KMS-11 (cell line): ENCODE data around the gene ABLIM2.

Experiments
- H2AFZ ChIP-seq: fragments of 200-600 bp; sonication (generic); 2 replicates; pipeline ENCODE4 v1.6.1; 2016; ENCODE audit warnings: antibody characterized with exemption, mixed run types, low read depth
- H3K27ac ChIP-seq: fragments of 200-600 bp; sonication (generic); 2 replicates; pipeline ENCODE4 v1.6.1; 2016; ENCODE audit warnings: mild to moderate bottlenecking, mixed run types
- H3K27me3 ChIP-seq: fragments of 200-600 bp; sonication (generic); 2 replicates; pipeline ENCODE4 v1.6.1; 2017; ENCODE audit warnings: mild to moderate bottlenecking, low read depth, mixed run types, moderate library complexity; ENCODE audit not compliant: insufficient read depth
- H3K36me3 ChIP-seq: fragments of 200-600 bp; sonication (generic); 2 replicates; pipeline ENCODE4 v1.6.1; 2017; ENCODE audit warnings: mild to moderate bottlenecking, mixed run types; ENCODE audit not compliant: insufficient read depth
- H3K4me1 ChIP-seq: fragments of 200-600 bp; sonication (generic); 2 replicates; pipeline ENCODE4 v1.6.1; 2016; ENCODE audit warnings: mild to moderate bottlenecking, low read depth, mixed run types; ENCODE audit not compliant: poor library complexity, severe bottlenecking
- H3K4me2 ChIP-seq: fragments of 200-600 bp; sonication (generic); 2 replicates; pipeline ENCODE4 v1.7.0; 2016; ENCODE audit warnings: mild to moderate bottlenecking, mixed run types
- H3K4me3 ChIP-seq: fragments of 200-600 bp; sonication (generic); IDR thresholded peaks from 2 replicates; pipeline ENCODE4 v1.6.1; 2017; ENCODE audit warnings: low read depth, low read length, mixed read lengths; ENCODE audit not compliant: insufficient read depth
- H3K79me2 ChIP-seq: fragments of 200-600 bp; sonication (generic); 2 replicates; pipeline ENCODE4 v1.6.1; 2016; ENCODE audit warnings: low read depth, mixed run types; ENCODE audit not compliant: insufficient read depth
- H3K9ac ChIP-seq: fragments of 200-600 bp; sonication (generic); 2 replicates; pipeline ENCODE4 v1.6.1; 2016; ENCODE audit warnings: mild to moderate bottlenecking, mixed run types
- H4K20me1 ChIP-seq: fragments of 200-600 bp; sonication (generic); 2 replicates; pipeline ENCODE4 v1.6.1; 2016; ENCODE audit warnings: mild to moderate bottlenecking, mixed run types; ENCODE audit not compliant: insufficient read depth
- TF ChIP-seq, protein P1 (sequence below): fragments of 200-600 bp; sonication (generic); conservative IDR thresholded peaks from 2 replicates; pipeline ENCODE4 v1.6.1; 2017; ENCODE audit warnings: low read depth, mild to moderate bottlenecking, antibody characterized with exemption, low read length, moderate library complexity, mixed read lengths

ABLIM2 gene

DNA sequence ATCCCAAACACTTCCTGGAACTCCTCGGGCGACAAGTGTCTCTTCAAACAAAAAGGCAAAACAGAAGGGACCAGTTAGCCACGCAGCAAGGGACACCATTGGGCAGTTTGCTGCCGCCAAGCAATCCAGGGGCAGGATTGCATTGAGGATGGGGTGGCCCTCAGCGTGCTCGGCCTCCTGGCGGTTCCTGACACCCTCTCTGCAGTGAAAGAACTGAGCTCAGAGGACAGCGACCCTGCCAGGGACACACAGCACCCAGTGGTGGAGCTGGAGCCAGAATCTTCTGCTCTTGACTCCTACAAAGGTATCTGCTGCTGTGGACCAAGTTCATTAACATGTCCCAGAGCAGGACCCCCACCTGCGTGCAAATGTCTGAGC, 191.6 kb downstream of the ABLIM2 start:
- TF ChIP-seq, protein P1, sequence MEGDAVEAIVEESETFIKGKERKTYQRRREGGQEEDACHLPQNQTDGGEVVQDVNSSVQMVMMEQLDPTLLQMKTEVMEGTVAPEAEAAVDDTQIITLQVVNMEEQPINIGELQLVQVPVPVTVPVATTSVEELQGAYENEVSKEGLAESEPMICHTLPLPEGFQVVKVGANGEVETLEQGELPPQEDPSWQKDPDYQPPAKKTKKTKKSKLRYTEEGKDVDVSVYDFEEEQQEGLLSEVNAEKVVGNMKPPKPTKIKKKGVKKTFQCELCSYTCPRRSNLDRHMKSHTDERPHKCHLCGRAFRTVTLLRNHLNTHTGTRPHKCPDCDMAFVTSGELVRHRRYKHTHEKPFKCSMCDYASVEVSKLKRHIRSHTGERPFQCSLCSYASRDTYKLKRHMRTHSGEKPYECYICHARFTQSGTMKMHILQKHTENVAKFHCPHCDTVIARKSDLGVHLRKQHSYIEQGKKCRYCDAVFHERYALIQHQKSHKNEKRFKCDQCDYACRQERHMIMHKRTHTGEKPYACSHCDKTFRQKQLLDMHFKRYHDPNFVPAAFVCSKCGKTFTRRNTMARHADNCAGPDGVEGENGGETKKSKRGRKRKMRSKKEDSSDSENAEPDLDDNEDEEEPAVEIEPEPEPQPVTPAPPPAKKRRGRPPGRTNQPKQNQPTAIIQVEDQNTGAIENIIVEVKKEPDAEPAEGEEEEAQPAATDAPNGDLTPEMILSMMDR: no peak
- Histone ChIP-seq H4K20me1 (no peaks in the 10 kb centered on the region), H3K79me2 (no peaks in the 10 kb centered on the region), H3K9ac (no peak overlapping the region), H3K27ac (no peak overlapping the region), H3K36me3 (no peaks in the 10 kb centered on the region), H3K4me2 (no peak overlapping the region), H2AFZ (no peak overlapping the region), H3K4me1 (no peaks in the 10 kb centered on the region), H3K4me3 (no peak overlapping the region), H3K27me3 (no peaks in the 10 kb centered on the region)

DNA sequence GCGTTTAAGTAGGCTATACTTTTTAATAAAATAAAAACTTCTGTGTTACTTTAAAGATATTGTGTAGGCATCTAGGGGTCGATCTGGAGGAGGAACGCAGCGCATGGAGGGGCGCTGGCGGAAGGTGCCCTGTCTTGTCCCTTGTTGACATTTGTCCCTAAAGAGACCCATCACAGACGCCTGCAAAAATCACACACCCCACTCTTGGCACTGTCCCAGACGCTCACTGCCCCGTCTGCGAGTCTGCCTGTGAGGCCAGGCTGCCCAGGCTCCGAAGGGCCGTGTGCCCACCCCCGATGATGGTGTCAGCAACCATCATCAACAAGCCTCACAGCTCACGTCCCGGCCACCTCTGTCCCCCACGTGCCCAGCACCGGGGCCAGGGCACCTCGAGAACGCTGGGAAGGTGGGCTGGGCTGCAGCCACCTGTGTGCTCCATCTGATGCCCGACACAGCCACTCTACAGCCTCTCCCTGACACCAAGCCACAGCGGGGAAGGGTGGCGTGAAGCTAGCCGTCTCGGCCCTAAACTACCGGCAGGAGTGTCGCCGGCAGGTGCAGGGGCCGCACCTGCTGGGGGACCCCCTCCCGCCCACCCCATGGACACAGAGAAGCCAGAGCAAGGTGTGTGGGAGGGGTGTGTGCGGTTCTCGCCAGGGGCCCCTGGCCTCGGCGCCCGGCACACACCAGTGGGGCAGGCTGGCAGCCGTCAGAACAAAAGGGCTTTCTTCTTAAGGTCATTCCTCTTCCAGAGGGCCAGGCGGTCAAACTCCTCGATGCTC, 192.1 kb downstream of the ABLIM2 start:
- TF ChIP-seq, protein P1: no peak
- Histone ChIP-seq H3K27me3 (no peaks in the 10 kb centered on the region), H3K4me3 (no peak overlapping the region), H3K9ac (no peak overlapping the region), H3K4me2 (no peak overlapping the region), H3K4me1 (no peaks in the 10 kb centered on the region), H3K36me3 (no peaks in the 10 kb centered on the region), H3K27ac (no peak overlapping the region), H4K20me1 (no peaks in the 10 kb centered on the region), H2AFZ (no peak overlapping the region), H3K79me2 (no peaks in the 10 kb centered on the region)

DNA sequence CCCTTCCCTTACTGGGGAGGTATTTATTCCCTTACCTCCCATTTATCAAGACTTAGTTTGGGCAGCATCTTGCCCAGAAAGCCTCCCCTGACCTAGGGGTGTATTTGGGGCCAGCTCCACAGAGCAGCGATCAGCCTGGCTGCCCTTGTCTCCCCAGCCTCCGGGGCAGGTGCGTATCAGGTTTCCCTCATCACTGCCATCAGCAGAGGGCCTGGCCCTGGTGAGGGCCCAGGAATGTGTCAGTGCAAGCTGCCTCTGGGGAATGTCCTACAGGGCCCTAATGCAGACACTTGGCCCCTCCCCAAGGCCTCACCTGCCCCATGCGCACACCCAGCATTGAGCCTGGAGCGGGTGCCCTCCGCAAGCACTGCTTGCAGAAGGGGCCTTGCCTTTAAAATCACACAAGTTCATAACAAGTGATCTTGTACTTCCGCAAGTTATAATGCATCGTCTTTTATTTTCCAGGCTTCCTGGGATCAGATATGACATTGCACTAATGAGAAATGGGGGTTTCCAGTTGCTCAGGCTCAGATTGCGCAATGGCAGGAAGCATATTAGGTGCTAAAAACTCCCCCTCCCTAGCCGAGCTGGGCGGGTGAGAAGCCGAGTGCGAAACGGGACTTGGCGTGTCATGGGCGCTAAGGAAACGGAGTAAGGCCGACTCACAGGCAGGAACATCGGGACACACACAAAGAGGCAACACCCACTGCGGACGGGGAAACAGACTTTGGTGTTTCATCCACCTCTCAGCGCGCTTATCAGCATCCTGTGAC, 193.5 kb downstream of the ABLIM2 start:
- no peaks in the 10 kb centered on the region for H3K27me3 ChIP-seq
- no peak overlapping the region for H2AFZ ChIP-seq
- TF ChIP-seq, protein P1: no peak
- H3K9ac ChIP-seq: no peak overlapping the region
- H3K4me1 ChIP-seq: no peaks in the 10 kb centered on the region
- H3K36me3 ChIP-seq: no peaks in the 10 kb centered on the region
- H3K4me2 ChIP-seq: no peak overlapping the region
- no peak overlapping the region for H3K4me3 ChIP-seq
- H4K20me1 ChIP-seq: no peaks in the 10 kb centered on the region
- no peaks in the 10 kb centered on the region for H3K79me2 ChIP-seq
- no peak overlapping the region for H3K27ac ChIP-seq

DNA sequence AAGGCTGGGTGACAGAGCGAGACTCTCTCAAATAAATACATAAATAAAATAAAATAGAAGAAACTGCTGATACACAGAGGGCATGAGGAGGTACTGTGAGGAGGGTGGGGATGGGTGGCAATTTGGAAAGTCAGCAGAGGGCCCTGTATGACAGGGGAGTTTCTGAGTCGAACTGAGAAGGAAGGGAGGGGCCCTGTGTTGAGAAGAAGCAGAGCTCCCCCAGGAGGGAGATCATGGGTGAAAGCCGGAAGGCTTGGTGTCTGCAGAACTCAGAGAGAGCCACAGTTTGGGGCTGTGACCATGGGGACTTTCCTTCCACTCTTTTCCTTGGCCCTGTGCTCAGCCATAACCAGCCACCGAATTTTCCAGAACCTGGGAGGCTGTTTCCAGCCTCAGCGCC, 194.2 kb downstream of the ABLIM2 start:
- Histone ChIP-seq H3K36me3 (no peaks in the 10 kb centered on the region), H3K4me2 (no peak overlapping the region), H3K79me2 (no peaks in the 10 kb centered on the region), H3K27me3 (no peaks in the 10 kb centered on the region), H4K20me1 (no peaks in the 10 kb centered on the region), H3K4me1 (no peaks in the 10 kb centered on the region), H2AFZ (no peak overlapping the region), H3K4me3 (no peak overlapping the region), H3K9ac (no peak overlapping the region), H3K27ac (no peak overlapping the region)
- TF ChIP-seq, protein P1: no peak
